ENCODE data around the gene BARHL1. TPM values are rescaled to one million over a fixed set of nuclear protein-coding genes. Genes with fewer than 3 reads are reported as not detected.

Gene BARHL1
- total RNA-seq, 1 donor from 2014 or later = not detected

- no peak for DNase-seq
These were observed 34.3 kb downstream of the BARHL1 start for GRCh38 chr9:132616725-132617124.

GRCh38 chr9:132622159-132622558, 39.8 kb downstream of the BARHL1 start:
- DNase-seq = no peak

DNA sequence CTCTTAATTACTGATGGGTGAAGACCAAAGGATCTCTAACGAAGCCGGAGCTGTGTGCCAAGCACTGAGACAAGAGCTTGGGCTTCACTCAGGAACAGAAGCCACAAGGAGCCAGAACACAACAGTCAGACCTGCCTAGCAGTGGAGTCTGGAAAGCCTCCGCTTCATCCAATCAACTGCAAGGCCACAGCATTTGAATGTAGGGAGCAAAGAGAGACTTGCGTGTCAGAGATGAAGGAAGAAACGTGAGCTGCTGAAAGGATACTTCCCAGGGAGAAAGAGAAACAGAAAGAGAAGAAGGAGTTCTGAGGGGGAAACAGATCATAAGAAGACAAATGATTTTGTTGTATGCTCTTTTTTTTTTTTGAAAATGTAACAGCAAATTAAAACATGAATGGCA, 43.9 kb downstream of the BARHL1 start:
- DNase-seq = no peak

DNA sequence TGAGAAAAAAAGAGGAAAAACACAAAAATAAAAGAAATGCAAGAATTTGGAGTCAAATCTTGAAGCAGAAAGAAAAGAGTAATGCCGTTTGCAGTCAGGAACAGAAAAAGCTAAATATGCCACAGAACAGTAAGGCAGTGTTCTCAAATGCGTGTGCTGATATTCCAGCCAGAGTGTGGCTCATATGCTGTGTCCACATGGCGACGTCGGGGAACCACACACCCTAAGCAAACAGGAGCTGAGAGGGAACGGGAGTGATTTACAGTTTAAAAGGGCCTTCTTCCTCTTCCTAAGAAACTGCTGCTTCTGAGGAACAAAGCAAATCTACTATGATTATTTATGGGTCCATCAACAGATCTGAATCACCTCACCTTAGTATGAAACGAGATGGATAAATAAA, 44.7 kb downstream of the BARHL1 start:
- DNase-seq = no peak

- DNase-seq = no peak
These were observed 45.2 kb downstream of the BARHL1 start for GRCh38 chr9:132627594-132627993.

DNA sequence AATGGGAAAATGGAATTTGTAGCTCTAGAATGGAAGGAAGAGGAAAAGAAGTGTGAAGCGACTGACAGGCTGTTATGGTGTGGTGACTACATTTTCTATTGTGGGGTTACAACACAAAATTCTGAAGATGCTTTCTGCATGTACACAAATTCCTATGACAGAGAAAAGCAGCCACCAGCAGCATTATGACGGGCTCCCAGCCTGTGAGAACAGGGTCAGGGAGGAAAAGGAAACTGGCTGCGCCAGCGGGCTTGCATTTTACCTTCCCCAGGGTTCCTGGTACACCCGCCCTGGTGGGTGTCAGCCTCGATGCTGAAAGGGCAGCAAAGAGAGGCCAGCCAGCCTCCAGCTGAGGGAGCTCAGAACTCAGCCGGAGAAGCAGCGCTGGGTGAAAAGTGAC, 46.3 kb downstream of the BARHL1 start:
- no peak for DNase-seq

GRCh38 chr9:132630116-132630515, 47.7 kb downstream of the BARHL1 start:
- no peak for DNase-seq

GRCh38 chr9:132630811-132631210, 48.4 kb downstream of the BARHL1 start:
- no peak for DNase-seq

GRCh38 chr9:132631280-132631679, 48.9 kb downstream of the BARHL1 start:
- DNase-seq = no peak

- no peak for DNase-seq
These were observed 49.3 kb downstream of the BARHL1 start for GRCh38 chr9:132631685-132632084.

- no peak for DNase-seq
These were observed 50.2 kb downstream of the BARHL1 start for GRCh38 chr9:132632413-132633129.

GRCh38 chr9:132634327-132634726, 51.9 kb downstream of the BARHL1 start:
- no peak for DNase-seq

DNA sequence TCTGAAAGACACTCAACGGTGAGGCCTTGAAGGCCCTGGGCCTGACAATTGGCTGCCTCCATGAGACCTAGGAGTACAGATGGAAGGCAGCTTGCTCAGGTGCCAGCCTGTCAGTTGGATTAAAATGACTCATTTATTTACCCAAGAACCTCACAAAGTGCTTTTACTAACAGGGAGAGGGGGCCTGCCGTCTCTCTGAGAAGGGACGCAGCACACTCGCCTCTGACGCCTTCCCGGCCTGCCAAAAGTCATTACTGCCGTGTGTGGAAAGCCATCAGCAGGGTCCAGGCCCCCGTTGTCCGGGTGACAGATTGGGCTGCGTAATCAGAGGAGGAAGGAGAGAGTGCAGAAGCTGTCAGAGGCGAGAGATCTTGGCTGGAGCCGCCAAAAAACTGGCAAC, 54.9 kb downstream of the BARHL1 start:
- no peak for DNase-seq

DNA sequence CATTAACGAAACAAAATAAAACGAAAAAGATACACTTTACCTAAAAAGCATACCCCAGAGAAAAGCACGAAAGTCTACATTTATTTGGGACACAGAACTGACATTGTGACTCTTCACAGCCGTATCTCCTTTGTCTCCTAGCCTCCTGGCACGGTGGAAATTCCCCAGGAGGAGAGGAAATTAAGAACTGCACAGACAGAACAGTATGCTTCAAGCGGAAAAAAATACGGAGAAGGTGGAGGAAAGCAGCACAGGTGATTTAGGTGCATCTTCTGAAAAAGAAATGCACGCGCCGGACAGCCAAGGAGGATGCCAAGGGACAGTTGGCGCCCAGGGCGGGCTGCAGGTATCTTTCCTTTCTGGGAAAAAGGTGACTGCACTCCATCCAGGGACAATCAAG, 55.4 kb downstream of the BARHL1 start:
- DNase-seq = no peak

DNA sequence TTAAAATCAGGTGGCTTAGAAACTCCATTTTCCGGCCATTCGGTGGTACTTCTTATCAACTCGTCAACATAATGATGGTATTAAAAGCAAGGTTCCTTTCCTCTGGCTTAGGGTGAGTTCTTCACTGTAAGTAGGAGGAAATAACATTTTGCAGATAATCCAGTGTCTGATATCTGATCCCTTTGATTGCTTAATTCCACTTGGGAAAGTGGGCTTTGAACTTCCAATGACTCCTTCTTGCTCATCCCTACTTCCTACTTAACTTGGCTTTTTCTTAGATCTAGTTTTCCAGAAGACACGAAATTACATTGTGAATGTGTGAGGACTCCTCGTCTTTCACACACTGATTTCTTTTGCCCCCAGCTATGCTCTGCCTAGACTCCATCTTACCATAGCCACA, 55.8 kb downstream of the BARHL1 start:
- no peak for DNase-seq

DNA sequence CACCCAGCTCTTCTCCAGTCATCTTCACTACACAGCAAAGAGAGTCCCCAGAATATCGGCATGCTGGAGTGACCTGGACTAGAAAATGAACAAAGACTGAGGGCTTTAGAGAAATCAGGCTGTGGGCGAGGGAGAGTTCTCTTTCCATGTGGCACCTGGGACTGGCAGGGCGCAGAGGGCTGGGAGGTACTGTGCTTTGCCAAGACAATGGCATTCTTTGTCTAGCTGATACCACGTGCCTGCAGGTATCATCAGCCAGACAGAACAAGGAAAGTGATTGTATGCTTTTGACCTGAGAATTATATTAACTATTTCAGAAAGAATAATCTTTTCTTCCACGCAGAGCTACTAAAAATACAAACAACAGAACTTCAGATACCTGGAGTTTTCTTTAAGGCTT, 56.9 kb downstream of the BARHL1 start:
- DNase-seq = no peak

Other genes starting within 250 kb of the BARHL1 start
- 71.9 TPM for gene SETX, start 227.6 kb upstream of the BARHL1 start, total RNA-seq
- 8.9 TPM for gene TTF1, start 175.8 kb upstream of the BARHL1 start, total RNA-seq
- not detected for gene CFAP77, start 172.4 kb upstream of the BARHL1 start, total RNA-seq
- 13.8 TPM for gene DDX31, start 87.4 kb downstream of the BARHL1 start, total RNA-seq
- 14.6 TPM for gene GTF3C4, start 87.9 kb downstream of the BARHL1 start, total RNA-seq